IMR-90 (cell line): ENCODE measurements around the gene SLC39A11. TPM values are rescaled to one million over a fixed set of nuclear protein-coding genes. Genes with fewer than 3 reads are reported as not detected.

ENCODE experiments used
- ATAC-seq: fragments of 200-7000 bp; cut with Tn5 transposase; 2 replicates; pipeline ENCODE4 v1.9.1; 2020; ENCODE audit warnings: low read depth, mild to moderate bottlenecking, moderate library complexity
- BruUV-seq: library from RNA; stranded (reverse); fragments of 400-500 nt; replicated peaks from 2 replicates; lab custom pipeline; 2021; lab: Mats Ljungman, UMichigan
- CTCF ChIA-PET: fragments of 300-600 bp; formaldehyde crosslinking; extraction: SDS; loops from one replicate; lab custom pipeline; 2021; ENCODE audit warnings: antibody characterized with exemption; lab: Yijun Ruan, JAX
- POLR2A ChIA-PET: fragments of 300-600 bp; sonication (Branson Sonifier 250); formaldehyde crosslinking; loops from one replicate; lab custom pipeline; 2022; ENCODE audit warnings: antibody characterized with exemption; ENCODE audit not compliant: unreplicated experiment; lab: Charles Lee
- DNase-seq: peaks from one replicate; pipeline ENCODE4 v3.0.0; 2013
- H2AFZ ChIP-seq: replicated peaks from 2 replicates; pipeline ENCODE3; 2013; ENCODE audit warnings: low read length, mild to moderate bottlenecking; ENCODE audit not compliant: poor library complexity
- H2AK5ac ChIP-seq: 2 replicates; pipeline ENCODE4 v1.6.1; 2013; ENCODE audit warnings: low read depth, low read length, inconsistent platforms
- H2AK9ac ChIP-seq: replicated peaks from 2 replicates; pipeline ENCODE3; 2013; ENCODE audit warnings: mild to moderate bottlenecking, low read depth, low read length, moderate library complexity; ENCODE audit not compliant: poor library complexity
- H2BK120ac ChIP-seq: 2 replicates; pipeline ENCODE4 v1.6.1; 2013; ENCODE audit warnings: low read depth, low read length, inconsistent platforms
- H2BK15ac ChIP-seq: 3 replicates; pipeline ENCODE4 v1.6.1; 2013; ENCODE audit warnings: low read depth, low read length, inconsistent platforms
- H2BK20ac ChIP-seq: 2 replicates; pipeline ENCODE4 v1.6.1; 2013; ENCODE audit warnings: low read depth, mild to moderate bottlenecking, inconsistent platforms, low read length, moderate library complexity
- H2BK5ac ChIP-seq: 2 replicates; pipeline ENCODE4 v1.6.1; 2013; ENCODE audit warnings: mild to moderate bottlenecking, low read depth, low read length, inconsistent platforms; ENCODE audit not compliant: poor library complexity, severe bottlenecking
- H3K14ac ChIP-seq: replicated peaks from 2 replicates; pipeline ENCODE4 v1.6.1; 2013; ENCODE audit warnings: low read depth, low read length, inconsistent platforms
- H3K18ac ChIP-seq: 2 replicates; pipeline ENCODE4 v1.6.1; 2013; ENCODE audit warnings: low read depth, low read length, control low read depth
- H3K23ac ChIP-seq: 2 replicates; pipeline ENCODE4 v1.6.1; 2013; ENCODE audit warnings: low read depth, low read length, inconsistent platforms
- H3K27ac ChIP-seq: 2 replicates; pipeline ENCODE4 v1.5.1; 2013; ENCODE audit warnings: mild to moderate bottlenecking, control low read depth, low read length; ENCODE audit not compliant: insufficient read depth
- H3K27me3 ChIP-seq: 2 replicates; pipeline ENCODE4 v1.6.1; 2013; ENCODE audit warnings: low read length; ENCODE audit not compliant: control insufficient read depth, insufficient read depth
- H3K36me3 ChIP-seq: 2 replicates; pipeline ENCODE4 v1.6.1; 2013; ENCODE audit warnings: low read length, mixed read lengths; ENCODE audit not compliant: control insufficient read depth, insufficient read depth
- H3K4ac ChIP-seq: 2 replicates; pipeline ENCODE4 v1.6.1; 2013; ENCODE audit warnings: low read depth, low read length, inconsistent platforms
- H3K4me1 ChIP-seq: 2 replicates; pipeline ENCODE4 v1.6.1; 2013; ENCODE audit warnings: low read length, mixed read lengths; ENCODE audit not compliant: control insufficient read depth, insufficient read depth
- H3K4me2 ChIP-seq: 2 replicates; pipeline ENCODE4 v1.6.1; 2013; ENCODE audit warnings: low read depth, mild to moderate bottlenecking, control low read depth, low read length, moderate library complexity
- H3K4me3 ChIP-seq: 2 replicates; pipeline ENCODE4 v1.5.1; 2013; ENCODE audit warnings: low read depth, mild to moderate bottlenecking, control low read depth, low read length, moderate library complexity; ENCODE audit not compliant: insufficient read depth
- H3K56ac ChIP-seq: 2 replicates; pipeline ENCODE4 v1.6.1; 2013; ENCODE audit warnings: low read length, inconsistent platforms; ENCODE audit not compliant: insufficient read depth; ENCODE audit errors: extremely low read depth
- H3K79me1 ChIP-seq, 2 experiments: 2 replicates each; pipeline ENCODE4 v1.6.1; 2013; ENCODE audit warnings: low read length in 2 of 2, inconsistent platforms in 1 of 2, low read depth in 1 of 2
- H3K9ac ChIP-seq: 2 replicates; pipeline ENCODE4 v1.6.1; 2013; ENCODE audit warnings: low read depth, low read length, control low read depth
- H3K9me1 ChIP-seq: 2 replicates; pipeline ENCODE4 v1.6.1; 2013; ENCODE audit warnings: low read length, inconsistent platforms; ENCODE audit not compliant: insufficient read depth
- H3K9me3 ChIP-seq: 2 replicates; pipeline ENCODE4 v1.6.1; 2013; ENCODE audit warnings: low read length; ENCODE audit not compliant: control insufficient read depth, insufficient read depth
- H4K20me1 ChIP-seq: 2 replicates; pipeline ENCODE4 v1.6.1; 2013; ENCODE audit warnings: low read length, inconsistent platforms; ENCODE audit not compliant: insufficient read depth
- H4K5ac ChIP-seq: 2 replicates; pipeline ENCODE4 v1.6.1; 2013; ENCODE audit warnings: mild to moderate bottlenecking, low read depth, low read length, control low read depth
- H4K8ac ChIP-seq, 2 experiments: 2 replicates each; pipeline ENCODE4 v1.6.1; 2013; ENCODE audit warnings: low read depth in 2 of 2, low read length in 2 of 2, control low read depth in 1 of 2, inconsistent platforms in 1 of 2
- H4K91ac ChIP-seq: 2 replicates; pipeline ENCODE4 v1.6.1; 2013; ENCODE audit warnings: low read depth, low read length, inconsistent platforms; ENCODE audit not compliant: insufficient read depth
- BHLHE40 ChIP-seq: fragments of 150-350 bp; IDR thresholded peaks from 2 replicates; pipeline ENCODE4 v1.6.1; 2016; ENCODE audit warnings: mild to moderate bottlenecking, low read depth, low read length
- WGBS, 2 experiments: methylation state at CpG; one replicate each; pipeline versions ENCODE4 v1.1.5 to v1.1.7; 2013; ENCODE audit warnings: missing lambda C conversion rate in 2 of 2; ENCODE audit not compliant: insufficient read length in 1 of 2; ENCODE audit errors: extremely low coverage in 2 of 2; 5-methylcytosine and 5-hydroxymethylcytosine counted together
- dilution Hi-C: fragments of 300-500 bp; cut with HindIII; formaldehyde crosslinking; loops from one replicate; pipeline ENCODE4 v1.14.3; 2018; ENCODE audit warnings: low sequenced_read_pairs; ENCODE audit not compliant: unreplicated experiment
- in situ Hi-C: fragments of 300-500 bp; cut with MboI; formaldehyde crosslinking; loops from 3 replicates; pipeline ENCODE4 v1.14.3; 2019; ENCODE audit warnings: low sequenced_read_pairs, inconsistent platforms, mixed read lengths
- intact Hi-C: fragments of 100-400 bp; cut with micrococcal nuclease; formaldehyde crosslinking; loops from 2 replicates; pipeline ENCODE4 v1.10.0; 2022
- polyA plus RNA-seq, 3 experiments: library from polyadenylated mRNA; depleted of rRNA; stranded (reverse); fragments of >200 nt; gene quantifications; 2 replicates each; pipeline ENCODE4 v1.2.3, GENCODE V29; 2012; ENCODE audit warnings: low replicate concordance in 1 of 3
- total RNA-seq: library from RNA; depleted of rRNA; stranded (reverse); fragments of >200 nt; gene quantifications from 2 replicates; pipeline ENCODE4 v1.2.3, GENCODE V29; 2012

SLC39A11 gene
- total and polyA plus RNA-seq, 2 of the 4 experiments (the other 2 are of a cell fraction): 8.8 to 14.3 TPM

DNA sequence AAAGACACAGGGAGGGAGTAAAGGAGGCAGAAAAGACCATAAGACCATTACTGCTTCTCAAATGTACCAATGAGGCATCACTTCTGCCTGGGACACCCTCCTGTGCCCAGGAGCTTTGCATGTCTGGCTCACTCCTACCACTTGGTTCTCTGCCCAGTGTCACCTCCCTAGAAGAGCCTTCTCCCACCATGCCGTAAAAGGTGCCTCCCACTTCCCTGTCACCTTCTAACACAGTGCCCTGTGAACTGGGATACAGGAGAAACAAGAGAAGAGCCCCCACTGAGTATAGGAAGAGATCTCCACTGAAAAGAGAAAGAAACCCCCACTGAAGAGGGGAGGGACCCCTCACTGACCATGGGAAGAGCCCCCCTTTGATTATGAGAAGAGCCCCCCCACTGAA, 486.9 kb downstream of the SLC39A11 start:
- WGBS, 2 experiments: no CpG with 5 or more reads among the region's 1 CpG
- no peak overlapping the region for H3K23ac ChIP-seq

More for the DNA sequence above, 486.9 kb downstream of the SLC39A11 start:
- Histone ChIP-seq H3K36me3 (no peaks in the 10 kb centered on the region), H3K4ac (no peak overlapping the region; the same call in 1 of the 2 replicates), H3K79me1 (no peaks in the 10 kb centered on the region), H3K9ac (no peak overlapping the region), H3K27me3 (no peaks in the 10 kb centered on the region), H3K9me1 (peaks cover 12% of the 10 kb centered on the region), H2AK9ac (no peak overlapping the region), H3K4me1 (peaks cover 15% of the 10 kb centered on the region), H2AK5ac (no peak overlapping the region), H4K20me1 (peaks cover 3% of the 10 kb centered on the region; the same call in 1 of the 2 replicates), H2BK20ac (no peak overlapping the region), H4K5ac (no peak overlapping the region), H3K4me3 (no peak overlapping the region), H4K8ac (no peak overlapping the region), H4K91ac (no peak overlapping the region), H3K4me2 (no peak overlapping the region), H2BK120ac (no peak overlapping the region), H3K18ac (no peak overlapping the region), H2BK15ac (no peak overlapping the region), H3K27ac (no peak overlapping the region), H2BK5ac (no peak overlapping the region), H3K9me3 (no peaks in the 10 kb centered on the region), H3K56ac (no peak overlapping the region), H2AFZ (no peak overlapping the region), H3K14ac (no peak overlapping the region)
- in situ Hi-C loops (no loop called here), dilution Hi-C loops (no loop called here), intact Hi-C loops (no loop called here)
- DNase-seq (no peak), ATAC-seq (no peak)
- POLR2A ChIA-PET: no interaction called here
- no peak for TF ChIP-seq BHLHE40
- BruUV-seq: no TSS peak
- CTCF ChIA-PET: no interaction called here
